GM13977 (cell line): Measurements from ENCODE around the gene TMEM86A.

Experiments used
- DNase-seq: peaks from one replicate; pipeline ENCODE4 v3.0.0; 2012; ENCODE audit warnings: low spot score
- in situ Hi-C: fragments of 300-500 bp; cut with MboI; formaldehyde crosslinking; loops from one replicate; pipeline ENCODE4 v1.12.0; 2022; ENCODE audit warnings: low sequenced_read_pairs, low pct_unique_long_range_greater_than_20kb, mixed read lengths, inconsistent platforms; ENCODE audit not compliant: unreplicated experiment
- TF ChIP-seq, protein P1 (sequence below): IDR thresholded peaks from 2 replicates; pipeline ENCODE4 v1.5.1; 2012; ENCODE audit warnings: mild to moderate bottlenecking, control low read depth; ENCODE audit not compliant: insufficient read depth; ENCODE audit errors: extremely low read depth, missing control alignments

TMEM86A gene

DNA sequence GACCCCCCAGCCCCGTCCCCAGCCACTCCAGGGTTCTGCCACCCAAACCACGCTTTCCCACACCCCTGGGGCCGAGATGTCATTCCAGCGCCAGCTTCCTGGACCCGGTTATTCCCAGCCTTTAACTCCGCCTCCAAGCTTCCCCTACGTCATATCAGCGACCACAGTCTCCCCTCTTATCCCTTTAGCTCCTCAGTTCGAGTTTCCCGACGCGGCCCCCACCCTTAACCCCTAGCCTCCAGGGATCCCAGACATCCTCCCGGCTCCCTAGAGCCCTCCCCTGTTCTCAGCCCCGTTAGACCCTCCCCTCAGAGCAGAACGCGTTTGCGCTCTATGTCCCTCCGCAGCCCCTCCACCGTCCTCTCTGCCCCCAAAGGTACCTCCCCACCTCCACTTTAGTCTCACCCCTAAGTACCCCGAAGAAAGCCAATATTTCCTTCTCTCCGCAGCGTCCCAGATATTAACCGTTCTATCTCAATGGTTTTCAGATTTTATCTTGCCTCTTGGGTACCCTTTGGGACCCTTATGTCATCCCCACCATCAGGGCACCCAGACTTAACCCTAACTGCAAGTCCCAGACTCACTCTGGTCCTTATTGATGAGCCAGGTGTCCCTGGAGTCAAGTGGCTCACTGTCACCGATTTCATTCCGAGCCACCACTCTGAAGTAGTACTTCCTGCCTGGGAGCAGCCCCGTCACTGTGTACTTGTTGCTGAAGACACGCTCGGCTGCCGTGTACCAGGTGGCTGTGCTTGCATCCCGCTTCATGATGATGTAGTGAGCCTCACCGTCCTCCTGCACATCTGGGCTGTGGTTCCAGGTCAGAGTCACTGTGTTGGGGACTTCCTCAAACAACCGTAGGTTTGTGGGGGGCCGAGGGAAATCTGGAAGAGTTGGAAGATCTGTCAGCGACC, 8.0 kb downstream of the TMEM86A start:
- in situ Hi-C loops = no loop called here
- DNase-seq = peak; percentile 58
- TF ChIP-seq, protein P1, sequence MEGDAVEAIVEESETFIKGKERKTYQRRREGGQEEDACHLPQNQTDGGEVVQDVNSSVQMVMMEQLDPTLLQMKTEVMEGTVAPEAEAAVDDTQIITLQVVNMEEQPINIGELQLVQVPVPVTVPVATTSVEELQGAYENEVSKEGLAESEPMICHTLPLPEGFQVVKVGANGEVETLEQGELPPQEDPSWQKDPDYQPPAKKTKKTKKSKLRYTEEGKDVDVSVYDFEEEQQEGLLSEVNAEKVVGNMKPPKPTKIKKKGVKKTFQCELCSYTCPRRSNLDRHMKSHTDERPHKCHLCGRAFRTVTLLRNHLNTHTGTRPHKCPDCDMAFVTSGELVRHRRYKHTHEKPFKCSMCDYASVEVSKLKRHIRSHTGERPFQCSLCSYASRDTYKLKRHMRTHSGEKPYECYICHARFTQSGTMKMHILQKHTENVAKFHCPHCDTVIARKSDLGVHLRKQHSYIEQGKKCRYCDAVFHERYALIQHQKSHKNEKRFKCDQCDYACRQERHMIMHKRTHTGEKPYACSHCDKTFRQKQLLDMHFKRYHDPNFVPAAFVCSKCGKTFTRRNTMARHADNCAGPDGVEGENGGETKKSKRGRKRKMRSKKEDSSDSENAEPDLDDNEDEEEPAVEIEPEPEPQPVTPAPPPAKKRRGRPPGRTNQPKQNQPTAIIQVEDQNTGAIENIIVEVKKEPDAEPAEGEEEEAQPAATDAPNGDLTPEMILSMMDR = no peak

DNA sequence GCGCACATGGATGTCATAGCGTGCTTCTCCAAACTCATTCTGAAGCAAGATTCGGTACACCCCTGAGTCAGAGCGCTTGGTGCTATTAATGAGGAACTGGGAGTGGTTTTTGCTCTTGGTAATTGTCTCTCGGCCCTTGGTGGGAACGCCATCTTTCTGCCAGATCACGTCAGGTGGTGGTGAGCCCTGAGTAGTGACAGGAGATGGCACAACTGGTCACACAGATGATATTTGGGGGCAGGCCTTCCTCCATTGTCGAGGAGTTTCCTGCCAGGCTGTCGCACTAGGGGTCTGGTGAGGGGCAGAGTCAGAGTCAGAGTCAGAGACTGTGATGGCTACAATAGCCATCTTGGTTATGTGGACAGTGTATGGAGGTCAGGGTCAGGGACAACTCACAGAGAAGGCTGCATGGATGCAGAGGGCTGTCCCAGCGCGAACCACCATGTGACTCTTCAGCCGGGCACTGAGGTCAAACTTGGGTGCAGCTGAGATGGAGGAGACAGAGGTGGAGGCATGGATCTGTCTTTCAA, 9.3 kb downstream of the TMEM86A start:
- TF ChIP-seq, protein P1 = no peak
- in situ Hi-C loops = no loop called here
- no peak for DNase-seq

DNA sequence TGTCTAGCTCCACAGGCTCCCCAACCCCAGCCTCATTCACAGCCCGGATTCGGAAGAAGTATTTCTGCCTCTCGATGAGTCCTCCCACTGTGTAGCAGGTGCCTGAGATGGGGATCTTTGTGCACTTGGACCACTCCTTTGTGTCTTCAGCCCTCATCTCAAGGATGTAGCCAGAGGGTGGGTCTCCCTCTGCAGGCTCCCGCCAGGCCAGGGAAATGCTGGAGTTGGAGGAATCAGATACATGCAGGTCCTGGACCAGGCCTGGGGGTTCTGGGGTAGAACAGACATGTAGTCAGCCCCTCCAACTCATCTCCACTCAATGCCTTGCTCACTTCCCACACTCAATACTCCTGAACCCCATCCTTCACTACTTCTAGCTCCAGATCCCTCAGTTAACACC, 10.8 kb downstream of the TMEM86A start:
- DNase-seq = no peak
- TF ChIP-seq, protein P1 = no peak
- in situ Hi-C loops = no loop called here

DNA sequence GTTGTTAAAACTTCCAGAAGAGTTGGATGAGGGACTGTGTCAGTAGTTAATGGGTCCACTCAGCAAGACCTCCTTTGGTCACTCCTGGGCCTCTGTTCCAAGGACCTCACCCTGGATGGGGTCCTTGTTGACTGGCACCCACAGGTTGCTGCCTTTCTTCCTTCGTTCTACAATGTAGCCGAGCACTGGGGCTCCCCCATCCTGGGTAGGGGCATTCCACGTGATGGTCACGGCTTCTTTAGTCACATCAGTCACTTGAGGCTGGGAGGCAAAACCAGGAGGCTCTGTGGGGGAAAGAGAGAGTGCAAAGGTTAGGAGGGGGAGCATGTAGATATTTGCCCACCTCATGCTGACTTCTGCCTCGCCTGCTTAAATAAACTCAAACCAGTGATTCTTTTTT, 12.0 kb downstream of the TMEM86A start:
- TF ChIP-seq, protein P1 = no peak
- in situ Hi-C loops = no loop called here

DNA sequence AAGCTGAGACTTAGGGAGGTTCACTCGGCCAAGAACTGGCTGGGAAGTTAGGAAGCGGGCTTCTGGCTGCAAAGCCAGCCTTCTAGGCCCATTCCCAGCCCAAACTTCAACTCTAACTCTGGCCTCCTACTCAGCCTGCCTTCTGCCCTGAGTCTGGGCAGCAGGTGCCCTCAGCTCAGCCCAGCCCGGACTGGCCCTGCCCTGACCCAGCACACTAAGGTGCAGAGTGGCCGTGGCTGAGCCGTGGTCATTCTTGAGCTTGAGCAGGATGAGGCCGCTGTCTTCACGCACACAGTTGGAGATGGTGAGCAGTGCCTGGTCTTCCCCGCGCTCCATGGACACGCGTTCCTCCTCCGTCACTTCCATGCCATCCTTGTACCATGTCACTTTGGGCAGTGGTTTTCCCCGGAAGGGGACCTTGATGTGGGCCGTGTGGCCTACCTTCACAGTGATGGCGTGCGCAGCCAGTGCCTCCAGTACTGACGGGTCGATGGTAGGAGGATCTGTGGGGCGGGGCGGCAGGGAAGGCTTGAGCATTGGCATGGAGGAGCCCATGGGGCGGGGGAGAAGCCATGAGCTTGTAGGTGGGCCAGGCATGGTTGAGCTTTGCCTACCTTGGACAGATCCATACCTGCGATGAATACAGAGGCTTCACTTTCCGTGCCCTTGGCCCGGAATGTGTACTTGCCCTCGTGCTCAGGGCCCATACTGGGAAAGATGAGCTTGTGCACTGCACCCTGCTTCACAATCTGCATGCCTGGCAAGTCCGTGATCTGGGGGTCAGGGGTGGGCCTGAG, 15.3 kb downstream of the TMEM86A start:
- TF ChIP-seq, protein P1 = no peak
- DNase-seq = no peak
- in situ Hi-C loops = no loop called here

More for the DNA sequence above, 12.0 kb downstream of the TMEM86A start:
- no peak for DNase-seq

DNA sequence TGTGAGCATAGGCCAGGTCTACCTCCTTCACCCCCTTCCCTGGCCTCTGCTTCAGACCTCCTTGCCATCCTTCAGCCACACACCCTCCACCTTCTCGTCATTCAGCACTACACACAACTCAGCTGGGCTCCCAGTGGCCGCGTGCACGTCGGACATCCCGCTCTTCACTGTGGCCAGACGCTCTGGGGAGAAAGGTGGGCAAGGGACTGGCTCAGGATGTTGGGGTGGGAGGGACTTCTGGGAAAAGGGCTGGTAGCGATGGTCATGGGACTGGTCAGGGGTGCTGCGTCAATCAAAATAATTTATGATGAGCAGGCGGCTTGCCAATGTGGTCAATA, 15.8 kb downstream of the TMEM86A start:
- DNase-seq = no peak
- in situ Hi-C loops = no loop called here
- TF ChIP-seq, protein P1 = no peak
